B cell (primary cell): Measurements from ENCODE around the gene SLC23A3. TPM values are rescaled to one million over a fixed set of nuclear protein-coding genes. Genes with fewer than 3 reads are reported as not detected.
A peak's percentile ranks its signal among the peaks of the same experiment; 100 is the strongest.

Experiments used
- ATAC-seq: fragments of 200-7000 bp; cut with Tn5 transposase; one replicate; pipeline ENCODE4 v1.10.0; 2021; ENCODE audit warnings: low read depth, mild to moderate bottlenecking, moderate number of reproducible peaks, moderate library complexity
- CTCF ChIA-PET: fragments of 350-600 bp; sonication (Branson Sonifier 250); formaldehyde crosslinking; loops from one replicate; lab custom pipeline; 2021; ENCODE audit warnings: antibody characterized with exemption, inconsistent platforms; lab: Charles Lee
- POLR2A ChIA-PET: fragments of 350-600 bp; sonication (Branson Sonifier 250); formaldehyde crosslinking; loops from one replicate; lab custom pipeline; 2021; ENCODE audit warnings: antibody characterized with exemption; lab: Charles Lee
- DNase-seq: peaks from one replicate; pipeline ENCODE4 v3.0.0; 2013
- H2AFZ ChIP-seq: 2 replicates; pipeline ENCODE4 v1.6.1; 2012; ENCODE audit warnings: mild to moderate bottlenecking, low read depth, low read length; ENCODE audit not compliant: insufficient read depth, poor library complexity, severe bottlenecking
- H3K27ac ChIP-seq, 2 donors: 1 replicate in 1 of 2; 2 replicates in 1 of 2; pipeline ENCODE4 v1.5.1; 2012 to 2013; ENCODE audit warnings: low read length in 2 of 2, mild to moderate bottlenecking in 2 of 2, moderate library complexity in 1 of 2
- H3K27me3 ChIP-seq, 4 experiments: fragments of 200-600 bp in 1 of 4; sonication (generic) in 1 of 4; replicated peaks in 1 of 4; 1 replicate in 2 of 4; 2 replicates in 2 of 4; pipeline versions ENCODE4 v1.6.1 to v1.7.0; 2013 to 2016; ENCODE audit warnings: low read length in 3 of 4, mild to moderate bottlenecking in 2 of 4, mixed read lengths in 1 of 4, moderate library complexity in 1 of 4; ENCODE audit not compliant: insufficient read depth in 4 of 4, control insufficient read depth in 3 of 4; ENCODE audit errors: control extremely low read depth in 1 of 4
- H3K36me3 ChIP-seq, 2 experiments: replicated peaks in 1 of 2; 1 replicate in 1 of 2; 2 replicates in 1 of 2; pipeline versions ENCODE4 v1.6.1 to v1.7.1; 2013; ENCODE audit warnings: low read length in 1 of 2; ENCODE audit not compliant: insufficient read depth in 2 of 2, control insufficient read depth in 1 of 2; ENCODE audit errors: control extremely low read depth in 1 of 2, extremely low read depth in 1 of 2
- H3K4me1 ChIP-seq, 2 donors: fragments of 200-600 bp in 1 of 2; sonication (generic) in 1 of 2; 1 replicate in 1 of 2; 2 replicates in 1 of 2; pipeline versions ENCODE4 v1.5.1 to v1.6.1; 2013 to 2017; ENCODE audit warnings: low read length in 2 of 2; ENCODE audit not compliant: control insufficient read depth in 2 of 2, insufficient read depth in 2 of 2
- H3K4me2 ChIP-seq: replicated peaks from 2 replicates; pipeline ENCODE3; 2012; ENCODE audit warnings: mild to moderate bottlenecking, low read depth, low read length; ENCODE audit not compliant: poor library complexity, severe bottlenecking
- H3K4me3 ChIP-seq, 5 experiments: fragments of 200-600 bp in 1 of 5; sonication (generic) in 1 of 5; 1 replicate in 3 of 5; 2 replicates in 2 of 5; pipeline versions ENCODE4 v1.5.1 to v1.7.0; 2011 to 2016; ENCODE audit warnings: low read length in 4 of 5, mild to moderate bottlenecking in 4 of 5, low read depth in 2 of 5, control low read depth in 1 of 5, moderate library complexity in 1 of 5; ENCODE audit not compliant: insufficient read depth in 1 of 5; ENCODE audit errors: control extremely low read depth in 1 of 5, extremely low read depth in 1 of 5
- H3K79me2 ChIP-seq: fragments of 200-600 bp; sonication (generic); one replicate; pipeline ENCODE4 v1.6.0; 2016; ENCODE audit warnings: low read length; ENCODE audit not compliant: control insufficient read depth, insufficient read depth
- H3K9ac ChIP-seq: fragments of 200-600 bp; sonication (generic); 2 replicates; pipeline ENCODE4 v1.6.1; 2017; ENCODE audit warnings: mild to moderate bottlenecking, low read length, moderate library complexity
- H3K9me3 ChIP-seq, 3 donors: one replicate each; pipeline versions ENCODE4 v1.6.1 to v1.7.1; 2013; ENCODE audit warnings: low read length in 2 of 3; ENCODE audit not compliant: control insufficient read depth in 2 of 3, insufficient read depth in 1 of 3; ENCODE audit errors: control extremely low read depth in 1 of 3
- H4K20me1 ChIP-seq: 2 replicates; pipeline ENCODE4 v1.6.0; 2012; ENCODE audit warnings: mild to moderate bottlenecking, low read length; ENCODE audit not compliant: insufficient read depth, control insufficient read depth, poor library complexity, severe bottlenecking
- H3K27ac Mint-ChIP-seq: one replicate; pipeline ENCODE4 v1.8.0; 2021; ENCODE audit warnings: mixed read lengths
- H3K27me3 Mint-ChIP-seq: one replicate; pipeline ENCODE4 v1.8.0; 2021; ENCODE audit warnings: mixed read lengths
- H3K4me1 Mint-ChIP-seq: one replicate; pipeline ENCODE4 v1.8.0; 2021; ENCODE audit warnings: mixed read lengths
- H3K4me3 Mint-ChIP-seq: one replicate; pipeline ENCODE4 v1.8.0; 2021; ENCODE audit warnings: mixed read lengths
- H3K9me3 Mint-ChIP-seq: one replicate; pipeline ENCODE4 v1.8.0; 2022; ENCODE audit warnings: mixed read lengths; ENCODE audit not compliant: insufficient read depth
- EZH2 ChIP-seq: IDR thresholded peaks from 2 replicates; pipeline ENCODE4 v1.6.1; 2012; ENCODE audit warnings: borderline replicate concordance, low read depth, mild to moderate bottlenecking, moderate library complexity, low read length; ENCODE audit not compliant: insufficient read depth, poor library complexity, severe bottlenecking
- WGBS: methylation state at CpG from one replicate; pipeline ENCODE4 v1.1.5; 2013; ENCODE audit warnings: missing lambda C conversion rate; ENCODE audit not compliant: insufficient coverage; 5-methylcytosine and 5-hydroxymethylcytosine counted together
- intact Hi-C: fragments of 100-400 bp; cut with micrococcal nuclease; formaldehyde crosslinking; loops from one replicate; pipeline ENCODE4 v1.10.0; 2022
- polyA plus RNA-seq: library from polyadenylated mRNA; depleted of rRNA; stranded (reverse); fragments of >200 nt; gene quantifications from 2 replicates; pipeline ENCODE4 v1.2.3, GENCODE V29; 2012
- total RNA-seq, 2 donors: library from RNA; stranded (reverse); fragments of 120-200 nt in 1 of 2; gene quantifications; 1 replicate in 1 of 2; 2 replicates in 1 of 2; pipeline versions ENCODE4 v1.2.3 to v1.2.4, GENCODE V29; 2013 to 2022
- TF ChIP-seq, protein P1 (sequence below): fragments of 200-600 bp; IDR thresholded peaks from one replicate; pipeline ENCODE4 v1.8.0; 2022; ENCODE audit warnings: antibody characterized with exemption, mild to moderate bottlenecking

The SLC23A3 gene
- total and polyA plus RNA-seq, 2 donors (not counting 1 experiment from before 2014, with no cell fraction given): 2.4 to 15.2 TPM

GRCh38 chr2:219210196-219210885 is 40.5 kb upstream of the SLC23A3 start:
- no peak overlapping the region for H3K4me3 ChIP-seq
- intact Hi-C loops: no loop called here
- DNase-seq (peak; percentile 8), ATAC-seq (no peak)
- Mint-ChIP-seq H3K9me3 (no peaks in the 10 kb centered on the region), H3K4me3 (no peak overlapping the region), H3K27ac (peak overlapping the region; percentile 46), H3K27me3 (no peaks in the 10 kb centered on the region), H3K4me1 (peaks cover 28% of the 10 kb centered on the region)
- H3K79me2 ChIP-seq: peaks cover 6% of the 10 kb centered on the region
- H3K4me2 ChIP-seq: no peak overlapping the region
- TF ChIP-seq, protein P1, sequence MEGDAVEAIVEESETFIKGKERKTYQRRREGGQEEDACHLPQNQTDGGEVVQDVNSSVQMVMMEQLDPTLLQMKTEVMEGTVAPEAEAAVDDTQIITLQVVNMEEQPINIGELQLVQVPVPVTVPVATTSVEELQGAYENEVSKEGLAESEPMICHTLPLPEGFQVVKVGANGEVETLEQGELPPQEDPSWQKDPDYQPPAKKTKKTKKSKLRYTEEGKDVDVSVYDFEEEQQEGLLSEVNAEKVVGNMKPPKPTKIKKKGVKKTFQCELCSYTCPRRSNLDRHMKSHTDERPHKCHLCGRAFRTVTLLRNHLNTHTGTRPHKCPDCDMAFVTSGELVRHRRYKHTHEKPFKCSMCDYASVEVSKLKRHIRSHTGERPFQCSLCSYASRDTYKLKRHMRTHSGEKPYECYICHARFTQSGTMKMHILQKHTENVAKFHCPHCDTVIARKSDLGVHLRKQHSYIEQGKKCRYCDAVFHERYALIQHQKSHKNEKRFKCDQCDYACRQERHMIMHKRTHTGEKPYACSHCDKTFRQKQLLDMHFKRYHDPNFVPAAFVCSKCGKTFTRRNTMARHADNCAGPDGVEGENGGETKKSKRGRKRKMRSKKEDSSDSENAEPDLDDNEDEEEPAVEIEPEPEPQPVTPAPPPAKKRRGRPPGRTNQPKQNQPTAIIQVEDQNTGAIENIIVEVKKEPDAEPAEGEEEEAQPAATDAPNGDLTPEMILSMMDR: no peak
- no peak for TF ChIP-seq EZH2
- no peaks in the 10 kb centered on the region for H3K27me3 ChIP-seq
- peaks cover 14% of the 10 kb centered on the region for H4K20me1 ChIP-seq
- WGBS: 99% methylated on average over 22 of the region's 24 CpGs
- peaks cover 16 to 23% of the 10 kb centered on the region in 2 donors for H3K4me1 ChIP-seq
- H2AFZ ChIP-seq: no peak overlapping the region
- H3K9ac ChIP-seq: no peak overlapping the region
- CTCF ChIA-PET: interaction anchor here (1.1 to 7.3 kb wide), 11 partner anchors 11 to 88 kb away, joined by 3 to 65 read pairs (median 10); partner anchors contain the start of genes CNPPD1, DNAJB2, NHEJ1 and SLC23A3
- H3K9me3 ChIP-seq: no peaks in the 10 kb centered on the region
- H3K36me3 ChIP-seq: peaks cover 7 to 24% of the 10 kb centered on the region in 2 experiments
- H3K27ac ChIP-seq: no peak overlapping the region
- POLR2A ChIA-PET: interaction anchor here (1.6 kb wide), 1 partner anchor 51 kb away, joined by 6 read pairs; the partner anchor contains the start of gene NHEJ1
